SIG-M5 treated with dmso at 0.1 percent for 504 hours (cell line): Measurements from ENCODE around the gene GRK2.
"Not testable (repeated sequence)": the region's sequence is repeated elsewhere in the genome, so short reads cannot be mapped to it uniquely, and the experiment has no call there.

ENCODE experiments used
- DNase-seq: peaks from one replicate; lab custom pipeline; 2025; ENCODE audit not compliant: unreplicated experiment; lab: John Stamatoyannopoulos, UW

GRK2 gene

GRCh38 chr11:67266449-67267187, at the start of gene GRK2:
GRK2 (plus strand) TSS chr11:67266473; CDS start chr11:67266700, 227 bp downstream.
- no peak for DNase-seq

- no peak for DNase-seq
Measured at GRCh38 chr11:67227726-67228125, 38.5 kb upstream of the GRK2 start.

GRCh38 chr11:67230406-67230805, 35.9 kb upstream of the GRK2 start:
- DNase-seq = no peak

GRCh38 chr11:67230886-67231285, 35.4 kb upstream of the GRK2 start:
- no peak for DNase-seq

- DNase-seq = no peak
Measured at GRCh38 chr11:67233584-67234190, 32.6 kb upstream of the GRK2 start.

- DNase-seq = not testable (repeated sequence)
Measured at GRCh38 chr11:67234571-67234970, 31.7 kb upstream of the GRK2 start.

- DNase-seq = no peak
Measured at GRCh38 chr11:67237574-67237973, 28.7 kb upstream of the GRK2 start.

GRCh38 chr11:67238894-67239782, 27.1 kb upstream of the GRK2 start:
- peak; percentile 42 for DNase-seq

GRCh38 chr11:67239783-67240575, 26.3 kb upstream of the GRK2 start:
- DNase-seq = peak; percentile 99

- peak; percentile 49 for DNase-seq
Measured at GRCh38 chr11:67240576-67241389, 25.5 kb upstream of the GRK2 start.

- DNase-seq = no peak
Measured at GRCh38 chr11:67242548-67242947, 23.7 kb upstream of the GRK2 start.

GRCh38 chr11:67243051-67243450, 23.2 kb upstream of the GRK2 start:
- DNase-seq = no peak

- DNase-seq = no peak
Measured at GRCh38 chr11:67245046-67245445, 21.2 kb upstream of the GRK2 start.

- no peak for DNase-seq
Measured at GRCh38 chr11:67247946-67248550, 18.2 kb upstream of the GRK2 start.

GRCh38 chr11:67248653-67249052, 17.6 kb upstream of the GRK2 start:
- DNase-seq = peak; percentile 70

- DNase-seq = no peak
Measured at GRCh38 chr11:67250059-67251043, 15.9 kb upstream of the GRK2 start.

GRCh38 chr11:67251841-67252240, 14.4 kb upstream of the GRK2 start:
- DNase-seq = no peak

- peak; percentile 21 for DNase-seq
Measured at GRCh38 chr11:67252831-67253239, 13.4 kb upstream of the GRK2 start.
